D721Med (cell line): ENCODE measurements around the gene CCDC34.

Experiments used
- DNase-seq: peaks from one replicate; pipeline ENCODE4 v3.0.0; 2011; ENCODE audit warnings: low spot score; ENCODE audit not compliant: insufficient read length
- FAIRE-seq: peaks from 2 replicates; lab custom pipeline; 2011; peaks lifted over from hg19 to GRCh38; lab: Jason Lieb, UNC
- CTCF ChIP-seq: IDR thresholded peaks from 2 replicates; pipeline ENCODE4 v1.5.1; 2012; ENCODE audit warnings: mild to moderate bottlenecking, control low read depth; ENCODE audit not compliant: insufficient read depth; ENCODE audit errors: missing control alignments

CCDC34 gene

GRCh38 chr11:27386181-27386845 is 23.3 kb upstream of the CCDC34 start:
- no peak for DNase-seq
- FAIRE-seq, result peak; percentile 35
- no peak for TF ChIP-seq CTCF

GRCh38 chr11:27385245-27385644 is 22.2 kb upstream of the CCDC34 start:
- no peak for DNase-seq
- FAIRE-seq, result no peak
- TF ChIP-seq CTCF, result no peak

- no peak for DNase-seq
- TF ChIP-seq CTCF, result no peak
- FAIRE-seq, result no peak
These were observed 21.2 kb upstream of the CCDC34 start for GRCh38 chr11:27384227-27384626.

GRCh38 chr11:27383645-27384044 is 20.6 kb upstream of the CCDC34 start:
- DNase-seq (no peak), FAIRE-seq (no peak)
- TF ChIP-seq CTCF, result no peak

- no peak for TF ChIP-seq CTCF
- FAIRE-seq (no peak), DNase-seq (no peak)
These were observed 18.2 kb upstream of the CCDC34 start for GRCh38 chr11:27381238-27381666.

- no peak for FAIRE-seq
- no peak for DNase-seq
- no peak for TF ChIP-seq CTCF
These were observed 17.8 kb upstream of the CCDC34 start for GRCh38 chr11:27380771-27381170.

- TF ChIP-seq CTCF, result no peak
These were observed 16.4 kb upstream of the CCDC34 start for GRCh38 chr11:27379449-27379848.

More at GRCh38 chr11:27379449-27379848, 16.4 kb upstream of the CCDC34 start:
- no peak for DNase-seq
- no peak for FAIRE-seq
